ENCODE data around the gene ELF2.
"Not testable (repeated sequence)": the region's sequence is repeated elsewhere in the genome, so short reads cannot be mapped to it uniquely, and the experiment has no call there.

Gene ELF2

DNA sequence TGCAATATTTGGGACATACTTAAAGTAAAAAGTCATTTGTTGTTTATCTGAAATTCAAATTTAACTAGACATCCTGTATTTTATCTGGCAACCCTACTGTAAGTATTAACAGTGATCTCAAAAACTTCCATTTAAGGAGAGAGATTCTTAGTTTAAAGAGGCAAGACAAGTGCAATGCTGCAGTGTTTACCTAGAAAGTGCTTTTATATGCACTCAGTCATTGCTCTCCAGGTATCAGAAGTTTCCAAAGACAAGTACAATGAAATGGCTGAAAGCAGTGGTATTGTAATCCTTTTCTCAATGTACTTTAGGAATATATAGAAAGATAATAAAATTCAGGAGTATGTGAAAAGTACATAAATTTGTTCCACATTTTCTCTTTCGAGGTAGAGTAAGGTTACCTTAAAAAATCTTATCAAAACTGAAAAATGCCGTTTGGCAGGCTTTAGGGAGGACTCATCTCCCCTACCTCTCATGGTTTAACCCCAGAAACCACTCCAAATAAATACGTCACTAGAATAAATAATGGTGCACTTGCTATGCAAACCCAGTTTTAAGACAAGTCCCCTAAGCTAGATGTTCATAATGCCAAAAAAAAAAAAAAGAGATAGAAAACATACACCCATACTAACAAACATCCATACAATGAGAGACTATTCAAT, 45.7 kb downstream of the ELF2 start:
- H3K9me3 Mint-ChIP-seq, result no peaks in the 10 kb centered on the region
- H3K36me3 Mint-ChIP-seq (ENCODE audit: low read depth), result peaks cover 14% of the 10 kb centered on the region

DNA sequence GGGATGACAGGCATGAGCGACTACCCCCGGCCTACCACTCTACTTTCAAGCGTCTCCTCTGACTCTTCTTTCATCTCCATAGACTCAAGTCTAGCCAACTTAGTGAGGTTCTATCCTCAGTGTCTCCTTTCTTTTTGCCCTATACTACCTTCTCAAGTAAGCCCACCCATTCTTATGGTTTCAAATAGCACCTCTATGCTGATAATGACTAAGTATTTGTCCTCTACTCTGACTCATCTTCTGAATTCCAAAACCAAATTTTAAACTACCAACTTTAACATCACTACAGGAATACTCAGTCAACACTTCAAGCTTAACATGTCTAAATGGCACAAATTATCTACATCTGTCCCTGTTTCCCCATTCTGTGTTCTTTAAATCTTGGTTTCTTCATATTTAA, 47.8 kb downstream of the ELF2 start:
- TF ChIP-seq, protein P1, sequence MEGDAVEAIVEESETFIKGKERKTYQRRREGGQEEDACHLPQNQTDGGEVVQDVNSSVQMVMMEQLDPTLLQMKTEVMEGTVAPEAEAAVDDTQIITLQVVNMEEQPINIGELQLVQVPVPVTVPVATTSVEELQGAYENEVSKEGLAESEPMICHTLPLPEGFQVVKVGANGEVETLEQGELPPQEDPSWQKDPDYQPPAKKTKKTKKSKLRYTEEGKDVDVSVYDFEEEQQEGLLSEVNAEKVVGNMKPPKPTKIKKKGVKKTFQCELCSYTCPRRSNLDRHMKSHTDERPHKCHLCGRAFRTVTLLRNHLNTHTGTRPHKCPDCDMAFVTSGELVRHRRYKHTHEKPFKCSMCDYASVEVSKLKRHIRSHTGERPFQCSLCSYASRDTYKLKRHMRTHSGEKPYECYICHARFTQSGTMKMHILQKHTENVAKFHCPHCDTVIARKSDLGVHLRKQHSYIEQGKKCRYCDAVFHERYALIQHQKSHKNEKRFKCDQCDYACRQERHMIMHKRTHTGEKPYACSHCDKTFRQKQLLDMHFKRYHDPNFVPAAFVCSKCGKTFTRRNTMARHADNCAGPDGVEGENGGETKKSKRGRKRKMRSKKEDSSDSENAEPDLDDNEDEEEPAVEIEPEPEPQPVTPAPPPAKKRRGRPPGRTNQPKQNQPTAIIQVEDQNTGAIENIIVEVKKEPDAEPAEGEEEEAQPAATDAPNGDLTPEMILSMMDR (IDR thresholded peaks at IDR 0.05; ENCODE audit: unreplicated experiment in 3 of 3), result no peak
- H3K4me1 Mint-ChIP-seq, result no peaks in the 10 kb centered on the region
- H3K4me3 Mint-ChIP-seq, result no peak overlapping the region
- H3K27me3 Mint-ChIP-seq (ENCODE audit: low read depth), result no peaks in the 10 kb centered on the region
- peaks cover 4% of the 10 kb centered on the region for H3K36me3 Mint-ChIP-seq (ENCODE audit: low read depth)
- H3K27ac Mint-ChIP-seq, result no peak overlapping the region
- no peaks in the 10 kb centered on the region for H3K9me3 Mint-ChIP-seq

More for the DNA sequence above, 45.7 kb downstream of the ELF2 start:
- TF ChIP-seq, protein P1 (IDR thresholded peaks at IDR 0.05; ENCODE audit: unreplicated experiment in 3 of 3), result no peak
- H3K27ac Mint-ChIP-seq, result no peak overlapping the region
- H3K4me3 Mint-ChIP-seq, result no peak overlapping the region
- no peaks in the 10 kb centered on the region for H3K27me3 Mint-ChIP-seq (ENCODE audit: low read depth)
- H3K4me1 Mint-ChIP-seq, result no peaks in the 10 kb centered on the region

DNA sequence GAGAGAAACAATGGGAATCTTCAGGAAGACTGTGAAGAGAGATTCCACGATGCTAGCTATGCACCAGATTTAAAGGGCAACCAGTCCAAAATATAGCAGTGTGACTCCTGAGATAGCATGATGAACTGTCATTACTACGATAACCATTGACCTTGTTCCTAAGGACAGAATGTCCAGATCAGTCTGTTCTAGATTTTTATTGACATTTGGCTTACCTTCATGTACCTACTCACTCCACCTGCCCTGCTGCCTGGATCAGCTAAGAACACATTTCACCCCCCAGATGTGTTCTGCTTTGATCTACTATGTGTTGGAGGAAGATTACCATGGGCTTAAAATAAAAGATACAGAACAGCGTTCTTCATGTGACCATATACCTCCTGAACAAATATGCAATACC, 50.1 kb downstream of the ELF2 start:
- Mint-ChIP-seq H3K4me3 (no peak overlapping the region), H3K36me3 (ENCODE audit: low read depth) (peaks cover 8% of the 10 kb centered on the region), H3K9me3 (no peaks in the 10 kb centered on the region), H3K27ac (no peak overlapping the region), H3K27me3 (ENCODE audit: low read depth) (no peaks in the 10 kb centered on the region), H3K4me1 (no peaks in the 10 kb centered on the region)
- TF ChIP-seq, protein P1 (IDR thresholded peaks at IDR 0.05; ENCODE audit: unreplicated experiment in 3 of 3), result no peak

DNA sequence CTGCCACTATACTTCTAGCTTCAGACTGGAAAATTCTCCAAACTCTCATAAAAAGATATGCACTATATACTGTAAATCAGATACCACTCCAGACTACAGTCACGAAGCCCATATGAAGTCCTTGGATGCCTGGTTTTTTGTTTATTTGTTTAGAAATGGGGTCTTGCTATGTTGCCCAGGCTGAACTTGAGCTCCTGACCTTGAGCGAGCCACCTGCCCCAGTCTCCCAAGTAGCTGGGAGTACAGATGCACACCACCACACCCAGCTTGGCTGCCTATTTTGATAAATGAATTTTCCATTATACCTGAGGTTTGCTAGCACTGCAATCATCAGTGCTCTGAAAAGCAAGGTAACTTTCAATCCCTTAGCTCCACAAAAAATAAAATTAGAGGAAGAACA, 53.1 kb downstream of the ELF2 start:
- no peaks in the 10 kb centered on the region for H3K27me3 Mint-ChIP-seq (ENCODE audit: low read depth)
- H3K4me1 Mint-ChIP-seq, result no peaks in the 10 kb centered on the region
- H3K36me3 Mint-ChIP-seq (ENCODE audit: low read depth), result peaks cover 8% of the 10 kb centered on the region
- H3K4me3 Mint-ChIP-seq, result no peak overlapping the region
- H3K27ac Mint-ChIP-seq, result no peak overlapping the region
- H3K9me3 Mint-ChIP-seq, result no peaks in the 10 kb centered on the region
- TF ChIP-seq, protein P1 (IDR thresholded peaks at IDR 0.05; ENCODE audit: unreplicated experiment in 3 of 3), result no peak

DNA sequence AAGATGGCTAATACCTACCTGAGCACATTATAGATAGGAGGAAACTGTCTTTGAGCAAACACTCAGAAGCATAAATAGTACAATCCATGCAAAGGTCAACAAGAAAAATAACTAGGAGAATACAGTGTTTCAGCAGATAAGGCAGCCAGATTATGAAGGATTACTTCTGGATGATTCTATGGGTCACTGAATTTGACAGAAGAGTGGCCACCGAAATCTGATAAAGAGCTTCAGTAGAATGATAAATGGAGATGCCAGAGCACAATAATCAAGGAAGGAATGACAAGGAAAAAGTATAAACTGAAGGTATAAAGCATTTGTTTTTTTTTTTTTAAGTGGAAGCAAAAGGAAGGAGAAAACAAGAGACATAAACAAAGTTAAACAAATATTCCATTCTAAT, 58.7 kb downstream of the ELF2 start:
- Mint-ChIP-seq H3K4me3 (no peak overlapping the region), H3K9me3 (no peaks in the 10 kb centered on the region), H3K4me1 (no peaks in the 10 kb centered on the region), H3K27ac (no peak overlapping the region), H3K27me3 (ENCODE audit: low read depth) (no peaks in the 10 kb centered on the region), H3K36me3 (ENCODE audit: low read depth) (peaks cover 7% of the 10 kb centered on the region)
- TF ChIP-seq, protein P1 (IDR thresholded peaks at IDR 0.05; ENCODE audit: unreplicated experiment in 3 of 3), result no peak

DNA sequence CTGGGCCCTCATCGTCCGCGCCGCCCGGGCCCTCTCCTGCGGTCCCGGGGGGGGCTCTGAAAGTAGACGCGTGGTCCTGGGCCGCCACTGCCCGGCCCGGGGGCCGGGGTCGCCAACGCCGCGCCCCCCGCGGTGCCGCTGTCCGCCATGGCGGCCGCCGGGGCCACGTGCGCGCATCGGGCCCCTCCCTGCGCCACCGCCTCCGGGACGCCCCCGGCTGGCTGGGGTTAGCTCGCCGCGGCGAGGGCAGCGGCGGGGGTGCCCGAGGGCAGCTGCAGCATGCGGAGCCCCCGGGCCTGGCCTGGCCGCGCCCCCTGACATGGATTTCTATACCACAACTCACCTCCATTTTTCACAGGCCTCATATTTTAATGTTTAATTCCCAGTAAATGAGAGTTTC, 61.8 kb downstream of the ELF2 start:
- H3K9me3 Mint-ChIP-seq, result no peaks in the 10 kb centered on the region
- TF ChIP-seq, protein P1 (IDR thresholded peaks at IDR 0.05; ENCODE audit: unreplicated experiment in 3 of 3), result no peak
- no peaks in the 10 kb centered on the region for H3K27me3 Mint-ChIP-seq (ENCODE audit: low read depth)
- H3K27ac Mint-ChIP-seq, result no peak overlapping the region
- H3K36me3 Mint-ChIP-seq (ENCODE audit: low read depth), result peaks cover 3% of the 10 kb centered on the region
- no peaks in the 10 kb centered on the region for H3K4me1 Mint-ChIP-seq
- no peak overlapping the region for H3K4me3 Mint-ChIP-seq

DNA sequence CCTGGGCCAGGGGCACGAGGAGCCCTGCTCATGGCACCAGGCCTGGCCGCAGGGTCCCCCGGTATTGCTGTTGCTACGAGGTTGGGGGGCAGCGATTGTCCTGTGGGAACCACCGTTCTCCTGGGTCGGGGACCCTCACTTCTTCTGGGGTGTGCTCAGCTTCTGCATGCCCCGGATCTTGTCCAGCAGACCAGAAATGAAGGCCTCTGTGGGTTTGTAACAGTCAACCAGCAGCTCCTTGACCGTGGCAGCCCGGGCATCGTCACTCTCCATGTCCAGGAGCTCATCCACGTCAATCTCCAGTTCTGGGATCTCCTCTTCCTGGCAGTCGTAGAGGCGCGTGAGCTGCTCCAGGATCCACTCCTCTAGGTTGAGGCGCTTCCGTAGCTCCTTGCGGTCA, 62.2 kb downstream of the ELF2 start:
- H3K4me3 Mint-ChIP-seq; H3K27me3 Mint-ChIP-seq (ENCODE audit: low read depth); H3K36me3 Mint-ChIP-seq (ENCODE audit: low read depth); H3K27ac Mint-ChIP-seq; H3K9me3 Mint-ChIP-seq; H3K4me1 Mint-ChIP-seq: not testable (repeated sequence)
